Liver (tissue), 9 donors: ENCODE data around the gene GSC. TPM values are rescaled to one million over a fixed set of nuclear protein-coding genes. Genes with fewer than 3 reads are reported as not detected.

Source experiments
- DNase-seq: peaks from one replicate; pipeline ENCODE4 v3.0.0-alpha.2; 2017; ENCODE audit warnings: low spot score
- H3K27ac ChIP-seq, 2 donors: one replicate each; pipeline ENCODE4 v1.7.0; 2013; ENCODE audit warnings: inconsistent platforms in 2 of 2, low read length in 2 of 2, control low read depth in 1 of 2, low read depth in 1 of 2, mild to moderate bottlenecking in 1 of 2
- H3K27me3 ChIP-seq, 4 donors: one replicate each; pipeline versions ENCODE4 v1.6.1 to v1.7.0; 2013; ENCODE audit warnings: low read length in 3 of 4, inconsistent platforms in 1 of 4, mild to moderate bottlenecking in 1 of 4, moderate library complexity in 1 of 4; ENCODE audit not compliant: control insufficient read depth in 4 of 4, insufficient read depth in 4 of 4
- H3K36me3 ChIP-seq, 4 donors: one replicate each; pipeline versions ENCODE4 v1.6.1 to v1.7.0; 2013; ENCODE audit warnings: low read length in 3 of 4, mild to moderate bottlenecking in 3 of 4, low read depth in 1 of 4, moderate library complexity in 1 of 4; ENCODE audit not compliant: control insufficient read depth in 4 of 4, insufficient read depth in 3 of 4
- H3K4me1 ChIP-seq, 4 donors: one replicate each; pipeline versions ENCODE4 v1.6.1 to v1.7.0; 2013; ENCODE audit warnings: low read length in 3 of 4, mild to moderate bottlenecking in 3 of 4, moderate library complexity in 1 of 4; ENCODE audit not compliant: control insufficient read depth in 4 of 4, insufficient read depth in 4 of 4
- H3K4me3 ChIP-seq, 3 donors: one replicate each; pipeline versions ENCODE4 v1.6.1 to v1.7.0; 2013; ENCODE audit warnings: low read length in 3 of 3, control low read depth in 1 of 3, low read depth in 1 of 3, mild to moderate bottlenecking in 1 of 3
- H3K9ac ChIP-seq, 2 donors: one replicate each; pipeline ENCODE4 v1.7.0; 2013; ENCODE audit warnings: low read length in 2 of 2, mild to moderate bottlenecking in 2 of 2, moderate library complexity in 2 of 2, control low read depth in 1 of 2, low read depth in 1 of 2
- H3K9me3 ChIP-seq, 4 donors: one replicate each; pipeline versions ENCODE4 v1.6.1 to v1.7.0; 2013; ENCODE audit warnings: low read length in 3 of 4; ENCODE audit not compliant: control insufficient read depth in 4 of 4
- EGR1 ChIP-seq, 2 donors: IDR thresholded peaks; 2 replicates each; pipeline ENCODE4 v1.6.1; 2016 to 2018; ENCODE audit warnings: antibody characterized with exemption in 2 of 2, low read depth in 2 of 2
- FOXA1 ChIP-seq: IDR thresholded peaks from 2 replicates; pipeline ENCODE4 v1.6.1; 2016; ENCODE audit warnings: antibody characterized with exemption
- FOXA2 ChIP-seq: IDR thresholded peaks from 2 replicates; pipeline ENCODE4 v1.6.1; 2016; ENCODE audit warnings: antibody characterized with exemption
- GABPA ChIP-seq, 2 donors: IDR thresholded peaks in 1 of 2; conservative IDR thresholded peaks in 1 of 2; 2 replicates each; pipeline ENCODE4 v1.6.1; 2016; ENCODE audit warnings: antibody characterized with exemption in 2 of 2, mild to moderate bottlenecking in 1 of 2, moderate library complexity in 1 of 2
- HNF4A ChIP-seq, 2 donors: conservative IDR thresholded peaks; 2 replicates each; pipeline ENCODE4 v1.6.1; 2016; ENCODE audit warnings: antibody characterized with exemption in 2 of 2, mild to moderate bottlenecking in 2 of 2
- HNF4G ChIP-seq: IDR thresholded peaks from 2 replicates; pipeline ENCODE4 v1.6.1; 2016; ENCODE audit warnings: antibody characterized with exemption
- JUND ChIP-seq, 2 donors: IDR thresholded peaks; 2 replicates each; pipeline ENCODE4 v1.6.1; 2016; ENCODE audit warnings: antibody characterized with exemption in 2 of 2
- NR2F2 ChIP-seq: IDR thresholded peaks from 2 replicates; pipeline ENCODE4 v1.6.1; 2016; ENCODE audit warnings: antibody characterized with exemption
- RAD21 ChIP-seq, 2 donors: IDR thresholded peaks; 2 replicates each; pipeline ENCODE4 v1.6.1; 2016; ENCODE audit warnings: antibody characterized with exemption in 2 of 2, mild to moderate bottlenecking in 2 of 2
- RXRA ChIP-seq, 2 donors: IDR thresholded peaks; 2 replicates each; pipeline ENCODE4 v1.6.1; 2017 to 2018; ENCODE audit warnings: antibody characterized with exemption in 2 of 2, mild to moderate bottlenecking in 1 of 2
- SP1 ChIP-seq: IDR thresholded peaks from 2 replicates; pipeline ENCODE4 v1.6.1; 2018; ENCODE audit warnings: antibody characterized with exemption, mild to moderate bottlenecking
- TAF1 ChIP-seq: conservative IDR thresholded peaks from 2 replicates; pipeline ENCODE4 v1.6.1; 2016; ENCODE audit warnings: antibody characterized with exemption, mild to moderate bottlenecking
- YY1 ChIP-seq: IDR thresholded peaks from 2 replicates; pipeline ENCODE4 v1.6.1; 2016; ENCODE audit warnings: antibody characterized with exemption, mild to moderate bottlenecking
- WGBS: extraction: QIAGEN DNeasy Blood & Tissue Kit; methylation state at CpG from one replicate; pipeline ENCODE4 v1.1.7; 2013; 5-methylcytosine and 5-hydroxymethylcytosine counted together
- polyA plus RNA-seq, 2 donors: library from polyadenylated mRNA; stranded (reverse) in 1 of 2; unstranded in 1 of 2; fragments of 200-250 nt in 1 of 2; fragments of >200 nt in 1 of 2; fragmentation: Nextera tagmentation in 1 of 2; extraction: Ambion mirVana in 1 of 2; gene quantifications; one replicate each; pipeline versions ENCODE4 v1.2.1 to v1.2.3, GENCODE V29; 2013 to 2015
- total RNA-seq, 2 donors: library from RNA; depleted of rRNA; stranded (reverse); fragments of >200 nt; gene quantifications; one replicate each; pipeline ENCODE4 v1.2.3, GENCODE V29; 2014
- TF ChIP-seq, protein P1 (sequence below): IDR thresholded peaks from 2 replicates; pipeline ENCODE4 v1.6.1; 2016; ENCODE audit warnings: antibody characterized with exemption
- TF ChIP-seq, protein P2 (sequence below): IDR thresholded peaks from 2 replicates; pipeline ENCODE4 v1.6.1; 2016; ENCODE audit warnings: antibody characterized with exemption
- TF ChIP-seq, protein P3 (sequence below): IDR thresholded peaks from 2 replicates; pipeline ENCODE4 v1.6.1; 2016; ENCODE audit warnings: antibody characterized with exemption, mild to moderate bottlenecking
- TF ChIP-seq, protein P4 (sequence below): fragments of 150-350 bp; IDR thresholded peaks from 2 replicates; pipeline ENCODE4 v1.5.1; 2017; ENCODE audit warnings: improper control_type of control experiment, low read depth, low read length; ENCODE audit not compliant: missing input control
- TF ChIP-seq, protein P5 (sequence below): IDR thresholded peaks from 2 replicates; pipeline ENCODE4 v1.6.1; 2016; ENCODE audit warnings: antibody characterized with exemption
- donor health status: healthy.
- donor health status: healthy.
- donor health status: healthy.
- donor health status: healthy.
- donor health status: healthy.

The GSC gene
- total and polyA plus RNA-seq, 4 donors, result not detected

DNA sequence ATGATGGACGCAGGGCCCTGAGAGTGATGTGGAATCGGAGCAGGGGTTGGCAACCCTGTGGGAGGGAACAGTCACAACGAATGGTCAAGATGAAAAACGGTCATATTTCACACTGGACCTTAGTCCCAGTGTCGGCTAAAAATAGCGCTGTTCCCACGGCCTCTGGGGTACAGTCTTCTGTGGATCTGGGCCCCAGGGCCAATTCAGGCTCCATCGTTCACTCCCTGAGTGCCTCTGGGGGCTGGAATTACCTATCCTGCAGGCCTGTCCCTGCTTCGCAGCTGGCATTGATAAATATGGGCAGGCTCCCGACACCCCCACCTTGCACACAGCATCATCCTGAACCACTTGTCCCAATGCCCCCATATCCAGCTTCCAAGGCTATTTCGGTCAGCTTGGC is 18.6 kb downstream of the GSC start:
- Histone ChIP-seq H3K27me3 (no peaks in the 10 kb centered on the region), H3K4me3 (no peak overlapping the region), H3K4me1 (no peaks in the 10 kb centered on the region), H3K9ac (no peak overlapping the region), H3K9me3 (no peaks in the 10 kb centered on the region), H3K27ac (no peak overlapping the region), H3K36me3 (no peaks in the 10 kb centered on the region)
- 75% methylated on average over 11 of the region's 11 CpGs for WGBS
- TF ChIP-seq TAF1 (no peak), EGR1 (IDR thresholded peaks at IDR 0.05; ENCODE audit: low read depth in 2 of 2) (no peak), RAD21 (IDR thresholded peaks at IDR 0.05) (no peak), YY1 (no peak), GABPA (IDR thresholded peaks at IDR 0.05 in 1 of 2, conservative IDR thresholded peaks at IDR 0.05 in 1 of 2) (no peak), SP1 (no peak), NR2F2 (no peak), RXRA (IDR thresholded peaks at IDR 0.05) (no peak), HNF4A (conservative IDR thresholded peaks at IDR 0.05) (no peak), HNF4G (no peak), FOXA1 (no peak), JUND (IDR thresholded peaks at IDR 0.05) (no peak), FOXA2 (no peak)
- TF ChIP-seq, protein P1, sequence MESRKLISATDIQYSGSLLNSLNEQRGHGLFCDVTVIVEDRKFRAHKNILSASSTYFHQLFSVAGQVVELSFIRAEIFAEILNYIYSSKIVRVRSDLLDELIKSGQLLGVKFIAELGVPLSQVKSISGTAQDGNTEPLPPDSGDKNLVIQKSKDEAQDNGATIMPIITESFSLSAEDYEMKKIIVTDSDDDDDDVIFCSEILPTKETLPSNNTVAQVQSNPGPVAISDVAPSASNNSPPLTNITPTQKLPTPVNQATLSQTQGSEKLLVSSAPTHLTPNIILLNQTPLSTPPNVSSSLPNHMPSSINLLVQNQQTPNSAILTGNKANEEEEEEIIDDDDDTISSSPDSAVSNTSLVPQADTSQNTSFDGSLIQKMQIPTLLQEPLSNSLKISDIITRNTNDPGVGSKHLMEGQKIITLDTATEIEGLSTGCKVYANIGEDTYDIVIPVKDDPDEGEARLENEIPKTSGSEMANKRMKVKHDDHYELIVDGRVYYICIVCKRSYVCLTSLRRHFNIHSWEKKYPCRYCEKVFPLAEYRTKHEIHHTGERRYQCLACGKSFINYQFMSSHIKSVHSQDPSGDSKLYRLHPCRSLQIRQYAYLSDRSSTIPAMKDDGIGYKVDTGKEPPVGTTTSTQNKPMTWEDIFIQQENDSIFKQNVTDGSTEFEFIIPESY, result no peak
- TF ChIP-seq, protein P2, sequence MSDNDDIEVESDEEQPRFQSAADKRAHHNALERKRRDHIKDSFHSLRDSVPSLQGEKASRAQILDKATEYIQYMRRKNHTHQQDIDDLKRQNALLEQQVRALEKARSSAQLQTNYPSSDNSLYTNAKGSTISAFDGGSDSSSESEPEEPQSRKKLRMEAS, result no peak
- TF ChIP-seq, protein P3, sequence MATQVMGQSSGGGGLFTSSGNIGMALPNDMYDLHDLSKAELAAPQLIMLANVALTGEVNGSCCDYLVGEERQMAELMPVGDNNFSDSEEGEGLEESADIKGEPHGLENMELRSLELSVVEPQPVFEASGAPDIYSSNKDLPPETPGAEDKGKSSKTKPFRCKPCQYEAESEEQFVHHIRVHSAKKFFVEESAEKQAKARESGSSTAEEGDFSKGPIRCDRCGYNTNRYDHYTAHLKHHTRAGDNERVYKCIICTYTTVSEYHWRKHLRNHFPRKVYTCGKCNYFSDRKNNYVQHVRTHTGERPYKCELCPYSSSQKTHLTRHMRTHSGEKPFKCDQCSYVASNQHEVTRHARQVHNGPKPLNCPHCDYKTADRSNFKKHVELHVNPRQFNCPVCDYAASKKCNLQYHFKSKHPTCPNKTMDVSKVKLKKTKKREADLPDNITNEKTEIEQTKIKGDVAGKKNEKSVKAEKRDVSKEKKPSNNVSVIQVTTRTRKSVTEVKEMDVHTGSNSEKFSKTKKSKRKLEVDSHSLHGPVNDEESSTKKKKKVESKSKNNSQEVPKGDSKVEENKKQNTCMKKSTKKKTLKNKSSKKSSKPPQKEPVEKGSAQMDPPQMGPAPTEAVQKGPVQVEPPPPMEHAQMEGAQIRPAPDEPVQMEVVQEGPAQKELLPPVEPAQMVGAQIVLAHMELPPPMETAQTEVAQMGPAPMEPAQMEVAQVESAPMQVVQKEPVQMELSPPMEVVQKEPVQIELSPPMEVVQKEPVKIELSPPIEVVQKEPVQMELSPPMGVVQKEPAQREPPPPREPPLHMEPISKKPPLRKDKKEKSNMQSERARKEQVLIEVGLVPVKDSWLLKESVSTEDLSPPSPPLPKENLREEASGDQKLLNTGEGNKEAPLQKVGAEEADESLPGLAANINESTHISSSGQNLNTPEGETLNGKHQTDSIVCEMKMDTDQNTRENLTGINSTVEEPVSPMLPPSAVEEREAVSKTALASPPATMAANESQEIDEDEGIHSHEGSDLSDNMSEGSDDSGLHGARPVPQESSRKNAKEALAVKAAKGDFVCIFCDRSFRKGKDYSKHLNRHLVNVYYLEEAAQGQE, result no peak
- TF ChIP-seq, protein P4, sequence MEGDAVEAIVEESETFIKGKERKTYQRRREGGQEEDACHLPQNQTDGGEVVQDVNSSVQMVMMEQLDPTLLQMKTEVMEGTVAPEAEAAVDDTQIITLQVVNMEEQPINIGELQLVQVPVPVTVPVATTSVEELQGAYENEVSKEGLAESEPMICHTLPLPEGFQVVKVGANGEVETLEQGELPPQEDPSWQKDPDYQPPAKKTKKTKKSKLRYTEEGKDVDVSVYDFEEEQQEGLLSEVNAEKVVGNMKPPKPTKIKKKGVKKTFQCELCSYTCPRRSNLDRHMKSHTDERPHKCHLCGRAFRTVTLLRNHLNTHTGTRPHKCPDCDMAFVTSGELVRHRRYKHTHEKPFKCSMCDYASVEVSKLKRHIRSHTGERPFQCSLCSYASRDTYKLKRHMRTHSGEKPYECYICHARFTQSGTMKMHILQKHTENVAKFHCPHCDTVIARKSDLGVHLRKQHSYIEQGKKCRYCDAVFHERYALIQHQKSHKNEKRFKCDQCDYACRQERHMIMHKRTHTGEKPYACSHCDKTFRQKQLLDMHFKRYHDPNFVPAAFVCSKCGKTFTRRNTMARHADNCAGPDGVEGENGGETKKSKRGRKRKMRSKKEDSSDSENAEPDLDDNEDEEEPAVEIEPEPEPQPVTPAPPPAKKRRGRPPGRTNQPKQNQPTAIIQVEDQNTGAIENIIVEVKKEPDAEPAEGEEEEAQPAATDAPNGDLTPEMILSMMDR, result no peak
- TF ChIP-seq, protein P5, sequence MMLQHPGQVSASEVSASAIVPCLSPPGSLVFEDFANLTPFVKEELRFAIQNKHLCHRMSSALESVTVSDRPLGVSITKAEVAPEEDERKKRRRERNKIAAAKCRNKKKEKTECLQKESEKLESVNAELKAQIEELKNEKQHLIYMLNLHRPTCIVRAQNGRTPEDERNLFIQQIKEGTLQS, result no peak
- no peak for DNase-seq
